ENCODE results near the gene PTGIS.

DNA sequence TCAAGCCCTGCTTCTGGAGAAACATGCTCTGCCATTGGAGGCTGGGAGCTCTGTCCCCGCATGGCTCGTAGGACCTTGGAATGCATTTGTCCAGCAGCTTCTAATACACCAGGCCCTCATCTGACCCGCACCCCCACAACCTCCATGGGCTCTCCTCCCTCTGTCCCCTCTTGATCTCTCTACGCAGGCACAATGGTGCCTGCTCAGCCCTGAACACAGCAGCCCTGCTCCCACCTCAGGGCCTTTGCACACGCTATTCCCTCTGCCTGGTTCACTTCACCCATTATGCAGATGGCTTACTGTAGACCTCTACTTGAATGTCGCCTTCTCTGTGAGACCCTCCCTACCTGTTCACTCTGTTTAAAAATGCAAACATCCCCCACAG is 27.0 kb upstream of the PTGIS start:
- TF ChIP-seq, protein P1, sequence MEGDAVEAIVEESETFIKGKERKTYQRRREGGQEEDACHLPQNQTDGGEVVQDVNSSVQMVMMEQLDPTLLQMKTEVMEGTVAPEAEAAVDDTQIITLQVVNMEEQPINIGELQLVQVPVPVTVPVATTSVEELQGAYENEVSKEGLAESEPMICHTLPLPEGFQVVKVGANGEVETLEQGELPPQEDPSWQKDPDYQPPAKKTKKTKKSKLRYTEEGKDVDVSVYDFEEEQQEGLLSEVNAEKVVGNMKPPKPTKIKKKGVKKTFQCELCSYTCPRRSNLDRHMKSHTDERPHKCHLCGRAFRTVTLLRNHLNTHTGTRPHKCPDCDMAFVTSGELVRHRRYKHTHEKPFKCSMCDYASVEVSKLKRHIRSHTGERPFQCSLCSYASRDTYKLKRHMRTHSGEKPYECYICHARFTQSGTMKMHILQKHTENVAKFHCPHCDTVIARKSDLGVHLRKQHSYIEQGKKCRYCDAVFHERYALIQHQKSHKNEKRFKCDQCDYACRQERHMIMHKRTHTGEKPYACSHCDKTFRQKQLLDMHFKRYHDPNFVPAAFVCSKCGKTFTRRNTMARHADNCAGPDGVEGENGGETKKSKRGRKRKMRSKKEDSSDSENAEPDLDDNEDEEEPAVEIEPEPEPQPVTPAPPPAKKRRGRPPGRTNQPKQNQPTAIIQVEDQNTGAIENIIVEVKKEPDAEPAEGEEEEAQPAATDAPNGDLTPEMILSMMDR (conservative IDR thresholded peaks at IDR 0.05; ENCODE audit: low read depth, low read length): no peak
- TF ChIP-seq POLR2A (IDR thresholded peaks at IDR 0.05; ENCODE audit: low read depth, low read length) (no peak), MXI1 (IDR thresholded peaks at IDR 0.05; ENCODE audit: borderline replicate concordance, low read depth, low read length) (no peak), RFX5 (IDR thresholded peaks at IDR 0.05; ENCODE audit: low read depth, low read length) (no peak), CHD1 (IDR thresholded peaks at IDR 0.05; ENCODE audit: low read depth, low read length) (no peak), MAFK (IDR thresholded peaks at IDR 0.05; ENCODE audit: low read depth, low read length) (no peak), RAD21 (IDR thresholded peaks at IDR 0.05; ENCODE audit: low read length) (no peak), NFE2L2 (IDR thresholded peaks at IDR 0.05; ENCODE audit: low read depth, low read length) (no peak), RCOR1 (IDR thresholded peaks at IDR 0.05; ENCODE audit: insufficient replicate concordance, low read length) (no peak), CEBPB (IDR thresholded peaks at IDR 0.05; ENCODE audit: low read depth, low read length) (no peak), MAZ (IDR thresholded peaks at IDR 0.05; ENCODE audit: borderline replicate concordance, low read depth, low read length) (no peak)
